Activated gamma-delta T cell treated with anti-CD3 and anti-CD28 coated beads, Interleukin-2, amount 50 U/mL, for 16 hours (primary cell): ENCODE data around the gene KIF6.
A peak's percentile ranks its signal among the peaks of the same experiment; 100 is the strongest.

ENCODE experiments used
- DNase-seq: peaks from one replicate; pipeline ENCODE4 v3.0.0-alpha.2; 2020; ENCODE audit warnings: low read depth

KIF6 gene

GRCh38 chr6:39381550-39382140 lies 343.6 kb downstream of the KIF6 start:
- DNase-seq: no peak

- no peak for DNase-seq
These were observed 344.2 kb downstream of the KIF6 start for GRCh38 chr6:39380837-39381549.

- DNase-seq: no peak
These were observed 346.2 kb downstream of the KIF6 start for GRCh38 chr6:39378960-39379425.

- DNase-seq: no peak
These were observed 346.8 kb downstream of the KIF6 start for GRCh38 chr6:39378175-39378959.

- no peak for DNase-seq
These were observed 347.7 kb downstream of the KIF6 start for GRCh38 chr6:39377539-39377950.

GRCh38 chr6:39375405-39375804 lies 349.8 kb downstream of the KIF6 start:
- DNase-seq: no peak

GRCh38 chr6:39370390-39370789 lies 354.8 kb downstream of the KIF6 start:
- no peak for DNase-seq

- no peak for DNase-seq
These were observed 355.2 kb downstream of the KIF6 start for GRCh38 chr6:39369987-39370386.

- DNase-seq: no peak
These were observed 357.5 kb downstream of the KIF6 start for GRCh38 chr6:39367700-39368099.

- DNase-seq: no peak
These were observed 358.1 kb downstream of the KIF6 start for GRCh38 chr6:39366931-39367618.

GRCh38 chr6:39365281-39366074 lies 359.7 kb downstream of the KIF6 start:
- no peak for DNase-seq

GRCh38 chr6:39363280-39363679 lies 361.9 kb downstream of the KIF6 start:
- no peak for DNase-seq

GRCh38 chr6:39362487-39362865 lies 362.7 kb downstream of the KIF6 start:
- no peak for DNase-seq

- DNase-seq: peak; percentile 14
These were observed 363.3 kb downstream of the KIF6 start for GRCh38 chr6:39361657-39362486.

GRCh38 chr6:39360378-39360777 lies 364.8 kb downstream of the KIF6 start:
- no peak for DNase-seq

- DNase-seq: no peak
These were observed 367.1 kb downstream of the KIF6 start for GRCh38 chr6:39357998-39358686.

- no peak for DNase-seq
These were observed 371.4 kb downstream of the KIF6 start for GRCh38 chr6:39353698-39354315.

GRCh38 chr6:39350723-39351505 lies 374.3 kb downstream of the KIF6 start:
- no peak for DNase-seq

GRCh38 chr6:39348740-39349139 lies 376.5 kb downstream of the KIF6 start:
- DNase-seq: no peak
